ENCODE data around the gene SLC29A3.
A peak's percentile ranks its signal among the peaks of the same experiment; 100 is the strongest.

The SLC29A3 gene

DNA sequence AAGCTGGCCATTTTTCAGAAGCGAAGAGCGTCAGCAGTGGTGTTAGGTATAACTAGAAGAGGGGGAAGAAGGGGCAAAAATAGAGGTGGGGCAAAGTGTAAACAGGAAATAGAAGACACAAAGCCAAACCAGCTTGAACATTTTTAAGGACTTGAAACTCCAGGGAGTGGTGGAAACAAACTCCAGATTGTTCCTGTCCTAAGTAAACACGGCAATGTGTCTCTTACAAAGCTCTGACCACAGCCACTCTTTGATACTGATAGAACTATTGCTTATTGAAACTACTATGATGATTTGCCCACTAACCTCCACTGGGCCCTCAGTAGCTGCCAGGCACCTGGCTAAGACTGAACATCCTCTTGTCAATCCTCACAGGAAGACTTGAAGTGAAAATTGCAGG is 56.9 kb downstream of the SLC29A3 start:
- DNase-seq: no peak

DNA sequence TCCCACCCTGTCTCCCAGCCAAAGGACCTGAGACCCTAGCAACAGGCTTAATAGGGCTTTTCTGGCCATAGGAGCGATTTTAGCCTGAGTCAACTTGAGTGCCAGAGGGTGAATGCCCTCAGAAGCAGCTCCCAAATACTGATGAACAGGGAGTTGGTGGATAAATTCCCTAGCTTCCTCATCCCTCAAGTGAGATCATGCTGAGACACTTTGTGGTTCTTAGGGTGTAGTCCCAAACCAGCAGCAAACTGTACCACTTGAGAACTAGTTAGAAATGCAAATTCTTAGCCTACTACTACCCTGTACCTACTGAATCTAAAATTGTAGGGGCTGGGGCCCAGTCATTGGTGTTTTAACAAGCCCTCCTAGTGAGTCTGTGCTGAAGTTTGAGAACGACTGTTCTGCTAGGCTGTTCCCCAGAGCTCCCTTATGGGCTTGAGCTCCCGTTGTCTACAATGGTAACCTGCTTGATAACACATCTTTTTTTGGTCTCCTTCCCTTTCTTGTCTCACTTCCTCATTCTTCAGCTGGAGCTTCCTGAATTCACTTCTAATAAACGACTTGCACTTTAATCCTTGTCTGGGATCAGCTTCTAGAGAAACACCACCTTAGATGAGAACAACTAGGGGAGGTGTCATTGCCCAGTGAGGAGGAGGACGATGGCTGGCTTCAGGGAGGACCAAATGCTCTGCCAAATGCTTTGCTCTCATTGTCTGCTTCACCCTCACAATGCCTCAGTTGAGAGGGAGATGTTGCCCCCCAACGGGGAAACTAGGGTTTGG is 59.5 kb downstream of the SLC29A3 start:
- DNase-seq: no peak

DNA sequence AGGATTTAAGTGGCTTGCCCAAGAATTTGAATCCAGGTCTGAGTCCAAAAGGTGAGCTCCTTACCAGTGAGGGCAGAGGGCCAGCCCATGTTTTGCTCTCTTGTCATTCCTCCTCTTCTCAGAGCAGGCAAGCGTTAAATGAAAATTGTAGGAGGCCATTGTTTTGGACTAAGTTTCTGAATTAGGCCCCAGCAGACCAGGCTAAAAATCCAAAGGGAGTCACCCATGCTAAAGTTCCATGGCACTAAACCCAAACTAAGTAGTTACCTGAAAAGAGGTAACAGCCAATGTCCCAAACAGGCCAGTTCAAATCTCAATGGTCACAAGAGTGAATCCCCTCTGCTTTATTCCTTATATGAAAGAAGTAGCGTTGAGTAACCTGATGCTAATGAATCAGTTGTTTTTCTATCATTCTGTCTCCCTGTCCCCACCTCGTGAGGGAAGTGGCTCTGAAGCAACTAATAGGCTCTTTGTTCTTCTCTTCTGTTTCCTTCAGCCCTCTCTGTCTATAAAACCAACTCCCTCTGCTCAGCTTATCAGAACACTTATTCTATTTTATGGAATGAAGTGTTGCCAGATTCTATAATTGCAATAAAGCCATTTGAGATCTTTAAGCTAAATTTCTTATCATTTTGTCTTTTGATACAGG is 60.2 kb downstream of the SLC29A3 start:
- DNase-seq: no peak

DNA sequence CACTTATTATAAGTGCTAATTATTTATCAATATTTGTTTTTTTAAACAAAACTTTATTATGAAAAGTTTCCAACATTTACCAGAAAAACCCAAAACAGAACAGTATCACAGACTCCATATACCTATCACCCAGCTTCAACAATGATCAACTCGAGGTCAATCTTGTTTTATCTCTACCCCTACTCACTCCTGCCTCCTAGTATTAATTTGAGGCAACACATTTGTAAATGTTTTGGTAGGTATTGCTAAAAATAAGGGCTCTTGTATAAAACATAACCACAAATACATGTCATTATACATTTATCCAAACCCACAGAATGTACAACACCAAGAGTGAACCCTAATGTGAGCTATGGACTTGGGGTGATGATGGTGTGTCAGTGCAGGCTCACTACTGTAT is 61.8 kb downstream of the SLC29A3 start:
- no peak for DNase-seq

DNA sequence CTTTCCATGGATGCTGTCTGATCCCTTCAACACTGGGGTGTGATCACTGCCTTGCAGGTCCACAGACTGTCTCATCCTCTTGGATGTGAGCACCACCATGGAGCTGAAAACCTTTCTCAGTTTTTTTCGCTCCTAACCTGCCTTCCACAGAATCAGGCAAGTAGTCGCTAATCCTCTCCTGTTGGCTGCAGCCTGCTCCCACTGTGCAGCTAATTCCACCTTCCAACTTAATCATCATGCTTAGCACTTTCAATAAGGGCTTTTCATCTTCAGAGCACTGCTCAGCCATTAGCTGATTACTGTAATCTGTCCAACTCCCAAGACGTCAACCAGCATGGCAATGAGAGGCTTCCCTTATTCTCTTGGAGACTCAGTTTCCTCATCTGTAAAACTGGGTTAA is 62.6 kb downstream of the SLC29A3 start:
- no peak for DNase-seq

DNA sequence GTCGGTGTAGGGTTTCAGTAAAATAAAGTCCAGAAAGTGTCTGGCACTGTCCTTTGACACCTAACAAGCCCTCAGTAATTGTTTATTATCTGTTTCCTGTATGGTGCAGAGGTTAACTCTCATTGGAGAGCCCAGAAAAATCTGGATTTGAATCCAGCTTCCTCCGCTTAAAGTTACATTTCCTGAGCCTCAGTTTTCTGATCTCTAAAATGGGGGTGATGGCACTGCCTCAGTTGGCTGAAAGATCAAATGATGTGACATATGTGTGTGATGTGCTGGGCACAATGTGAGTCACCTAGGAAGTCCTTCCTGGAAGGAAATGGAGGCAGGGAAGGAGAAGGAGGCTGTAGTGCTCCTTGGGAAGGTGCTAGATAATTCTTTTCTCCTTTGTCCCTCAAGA is 63.0 kb downstream of the SLC29A3 start:
- no peak for DNase-seq

DNA sequence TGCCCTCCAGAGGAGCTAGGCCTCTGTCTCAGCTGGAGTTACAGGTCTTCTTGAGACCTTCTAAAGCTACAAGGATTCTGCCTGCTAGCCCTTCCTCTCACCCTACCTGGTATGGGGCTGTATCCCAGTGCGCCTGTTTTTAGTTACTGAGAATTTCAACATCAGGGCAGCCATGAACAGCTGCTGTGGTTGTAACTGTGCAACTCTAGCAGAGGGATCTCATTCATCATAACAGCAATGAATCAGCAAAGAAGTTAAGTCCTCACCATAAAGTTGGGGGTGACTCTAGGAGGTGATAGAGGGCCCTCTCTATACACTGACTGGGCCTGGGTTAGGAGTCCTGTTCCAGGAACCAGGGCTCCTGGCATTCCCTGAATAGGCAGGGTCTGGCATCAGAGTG is 63.7 kb downstream of the SLC29A3 start:
- no peak for DNase-seq

DNA sequence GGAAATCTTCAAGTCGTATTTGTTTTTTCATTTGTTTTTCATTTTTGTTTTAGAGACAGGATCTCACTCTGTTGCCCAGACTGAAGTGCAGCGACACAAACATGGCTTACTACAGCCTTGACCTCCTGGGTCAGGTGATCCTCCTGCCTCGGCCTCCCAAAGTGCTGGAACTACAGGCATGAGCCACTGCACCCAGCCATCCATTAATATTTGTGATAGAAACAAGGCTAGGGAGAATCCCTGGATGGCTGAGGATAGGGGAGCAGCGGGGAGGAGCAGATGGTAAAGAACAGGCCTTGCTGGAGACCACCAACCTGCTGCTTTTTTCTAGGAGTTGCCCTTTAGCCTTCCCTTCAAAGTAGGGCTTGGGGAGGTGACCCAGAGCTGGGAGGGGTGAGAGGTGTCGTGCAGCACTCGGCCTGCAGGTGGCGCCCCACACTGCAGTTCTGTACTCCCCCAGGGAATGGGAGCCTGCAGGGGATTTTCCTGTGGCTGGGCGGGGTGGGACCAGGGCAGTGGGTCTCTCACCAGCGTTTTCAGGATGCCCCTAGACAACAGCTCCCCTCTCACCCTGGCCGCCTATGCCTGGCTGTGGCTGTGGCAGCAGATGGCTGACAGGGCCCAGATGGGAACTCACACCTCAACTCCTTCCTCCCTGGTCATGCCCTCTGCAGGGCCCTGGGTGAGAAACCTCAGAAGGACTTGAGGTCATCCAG is 65.1 kb downstream of the SLC29A3 start:
- DNase-seq: peak; percentile 67 to 74

DNA sequence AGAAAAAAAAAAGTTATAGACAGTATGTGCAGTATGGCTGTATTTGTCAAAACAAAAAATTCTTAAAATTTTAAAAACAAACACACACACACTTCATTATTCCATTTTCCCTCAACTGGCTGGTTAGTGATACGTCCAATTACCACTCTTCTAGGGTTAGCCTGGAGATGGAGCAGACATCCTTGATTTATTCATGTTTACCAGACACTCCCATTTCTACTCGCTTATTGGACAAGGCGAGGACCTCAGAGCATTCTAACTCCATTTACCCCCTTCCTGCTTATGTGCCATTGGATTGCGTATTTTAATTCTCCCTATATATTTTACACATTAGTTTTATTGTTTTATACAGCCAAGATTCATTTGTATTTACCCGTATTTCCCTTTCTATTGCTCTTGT is 69.1 kb downstream of the SLC29A3 start:
- DNase-seq: no peak

DNA sequence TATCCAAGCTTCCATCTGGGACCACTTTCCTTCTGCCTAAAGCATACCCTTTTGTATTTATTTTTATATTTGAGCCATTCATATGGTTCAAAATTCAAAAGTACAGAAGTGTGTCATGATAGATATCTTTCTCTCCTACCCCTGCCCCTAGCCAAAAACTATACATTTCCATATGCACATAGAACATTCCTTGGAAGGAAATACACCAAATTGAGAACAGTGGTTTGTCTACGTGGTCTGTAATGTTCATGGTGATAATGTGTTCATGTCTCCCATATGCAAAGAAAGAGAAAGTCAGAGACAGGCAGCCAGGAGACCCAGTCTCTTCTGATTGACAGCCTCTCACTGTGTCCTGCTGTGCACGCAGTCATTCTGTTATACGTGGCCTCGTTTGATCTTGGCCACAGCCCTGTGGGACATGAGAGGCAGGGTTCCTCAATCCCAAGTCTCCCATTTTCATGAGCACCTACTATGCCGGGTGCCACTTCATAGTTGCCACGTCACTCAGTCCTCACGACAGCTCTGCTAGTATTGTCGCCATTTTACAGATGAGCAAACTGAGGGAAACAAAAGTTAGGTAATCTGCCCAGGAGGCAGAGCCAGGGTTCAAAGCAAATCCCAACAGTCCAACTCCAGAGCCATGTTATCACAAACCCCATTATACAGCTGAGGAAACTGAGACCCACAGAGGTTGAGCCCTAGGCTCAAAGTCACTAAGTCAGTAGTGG is 69.7 kb downstream of the SLC29A3 start:
- DNase-seq: no peak

DNA sequence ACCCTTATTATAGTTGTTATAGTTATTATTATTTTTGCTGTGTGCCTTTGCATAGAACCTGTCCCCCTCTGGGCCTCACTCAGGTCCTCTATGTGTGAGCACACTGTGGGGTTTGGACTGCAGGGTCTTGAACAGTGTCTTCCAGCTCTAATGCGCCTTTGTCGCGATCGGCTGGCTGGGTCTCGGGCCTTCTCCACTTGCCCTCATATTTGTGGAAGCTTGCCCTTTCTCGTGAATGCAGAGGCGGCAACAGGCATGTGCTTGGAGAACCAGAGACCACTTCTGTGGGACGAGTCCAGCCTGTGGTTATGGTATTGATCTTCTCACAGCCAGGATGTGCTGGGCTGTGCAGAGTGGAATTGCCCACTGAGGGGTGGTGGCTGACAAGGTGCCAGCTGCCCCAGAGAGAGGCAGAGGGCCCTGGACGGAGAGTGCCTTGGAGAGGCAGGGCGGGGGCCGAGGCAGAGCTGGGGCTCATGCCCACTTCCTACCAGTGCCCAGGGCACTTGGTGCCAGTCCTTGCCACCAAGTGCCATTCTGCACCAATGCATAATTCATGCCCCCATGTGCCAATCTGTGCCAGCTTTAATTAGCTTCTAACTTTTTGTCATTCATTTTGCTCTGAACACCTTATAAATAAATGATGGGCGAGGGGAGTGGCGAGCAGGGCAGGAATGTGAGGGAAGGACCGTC is 70.9 kb downstream of the SLC29A3 start:
- no peak for DNase-seq

DNA sequence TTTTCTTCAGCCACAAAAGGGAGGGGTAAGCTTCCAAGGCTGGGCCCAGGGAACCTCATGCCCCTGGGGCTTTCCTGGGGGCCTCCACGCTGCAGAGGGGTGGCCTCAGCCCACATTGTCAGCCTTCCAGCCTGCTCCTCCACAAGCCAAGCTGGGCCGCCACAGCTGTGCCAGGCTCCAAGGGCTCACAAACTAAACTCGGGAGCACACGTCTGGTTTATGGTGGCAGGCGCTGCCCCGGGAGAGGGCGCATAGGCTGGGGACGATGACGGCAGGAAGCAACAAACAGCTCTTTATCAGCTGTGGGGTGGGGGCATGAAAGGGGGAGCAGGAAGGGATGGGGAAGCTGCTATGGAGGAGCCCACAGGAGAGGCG is 71.4 kb downstream of the SLC29A3 start:
- no peak for DNase-seq

DNA sequence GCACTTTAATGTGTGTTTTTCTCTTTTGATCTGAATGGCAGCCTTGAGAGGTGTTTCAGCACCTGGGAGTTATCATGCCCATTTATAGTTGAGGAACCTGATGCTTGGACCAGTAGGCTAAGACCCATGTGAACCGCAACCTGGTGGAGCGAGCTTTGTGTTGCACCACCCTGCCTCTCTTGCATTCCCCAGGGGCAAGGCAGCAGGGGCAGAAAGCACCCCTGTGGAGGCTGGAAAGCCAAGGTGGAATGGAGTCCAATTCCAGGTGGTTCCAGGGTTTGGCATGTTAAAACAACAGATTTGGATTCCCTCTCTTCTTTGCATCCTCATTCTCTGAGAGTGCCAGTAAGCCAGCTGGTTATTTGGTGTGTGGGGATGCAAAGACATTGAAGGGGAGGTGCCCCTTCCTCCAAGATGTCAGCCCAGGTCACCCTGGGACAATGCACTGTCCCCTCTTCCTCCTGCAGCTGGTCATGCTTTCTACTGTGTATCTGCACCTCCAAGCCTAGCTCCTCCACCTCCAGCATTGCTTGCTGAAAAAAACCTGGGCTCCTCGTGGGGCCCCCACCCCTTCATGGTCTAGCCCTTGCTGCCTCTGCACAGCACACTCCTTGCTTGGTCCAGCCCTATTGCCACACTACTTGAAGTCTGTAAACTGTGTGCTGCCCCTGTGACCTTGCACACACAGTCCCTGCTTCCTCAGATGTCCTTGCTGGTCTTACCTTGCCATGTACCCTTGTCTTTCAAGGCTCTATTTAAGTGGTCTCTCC is 72.0 kb downstream of the SLC29A3 start:
- DNase-seq: no peak

DNA sequence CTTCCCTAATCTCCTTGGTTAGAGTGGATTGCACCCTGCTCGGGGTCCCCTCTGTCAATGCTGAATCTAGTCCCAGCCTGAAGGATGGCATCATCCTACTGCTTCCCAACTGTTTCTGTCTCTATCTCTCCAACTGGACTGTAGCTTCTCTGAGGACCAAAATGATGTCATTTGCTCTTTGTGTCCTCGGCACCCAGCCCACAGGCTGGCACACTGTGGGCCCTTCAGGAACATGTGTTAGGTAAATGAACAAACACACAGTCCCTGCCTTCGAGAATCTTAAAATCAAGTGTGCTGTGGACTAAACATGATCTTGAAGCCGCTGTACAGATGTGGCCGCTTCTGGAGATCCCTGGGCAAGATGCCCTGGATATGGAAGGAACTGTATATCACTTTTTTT is 72.6 kb downstream of the SLC29A3 start:
- DNase-seq: no peak

DNA sequence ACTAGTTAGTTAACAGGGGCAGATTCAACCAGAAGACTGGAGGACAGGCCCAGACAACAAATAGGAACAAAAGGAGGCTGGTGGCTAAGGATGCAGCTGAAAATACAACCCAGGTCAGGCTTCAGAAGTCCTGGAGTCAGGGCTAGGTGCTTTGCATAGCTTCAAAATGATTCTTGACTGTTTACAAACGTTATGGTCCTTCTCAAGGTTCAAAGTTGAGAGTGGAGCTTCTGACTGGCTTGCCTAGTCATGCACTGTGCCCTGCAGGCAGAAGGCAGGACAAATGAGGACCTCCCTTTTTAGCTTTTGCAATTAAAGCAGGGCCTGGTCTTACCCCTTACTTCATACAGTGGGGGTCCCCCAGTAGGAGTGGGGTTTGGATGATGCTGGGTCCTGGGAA is 73.2 kb downstream of the SLC29A3 start:
- no peak for DNase-seq

DNA sequence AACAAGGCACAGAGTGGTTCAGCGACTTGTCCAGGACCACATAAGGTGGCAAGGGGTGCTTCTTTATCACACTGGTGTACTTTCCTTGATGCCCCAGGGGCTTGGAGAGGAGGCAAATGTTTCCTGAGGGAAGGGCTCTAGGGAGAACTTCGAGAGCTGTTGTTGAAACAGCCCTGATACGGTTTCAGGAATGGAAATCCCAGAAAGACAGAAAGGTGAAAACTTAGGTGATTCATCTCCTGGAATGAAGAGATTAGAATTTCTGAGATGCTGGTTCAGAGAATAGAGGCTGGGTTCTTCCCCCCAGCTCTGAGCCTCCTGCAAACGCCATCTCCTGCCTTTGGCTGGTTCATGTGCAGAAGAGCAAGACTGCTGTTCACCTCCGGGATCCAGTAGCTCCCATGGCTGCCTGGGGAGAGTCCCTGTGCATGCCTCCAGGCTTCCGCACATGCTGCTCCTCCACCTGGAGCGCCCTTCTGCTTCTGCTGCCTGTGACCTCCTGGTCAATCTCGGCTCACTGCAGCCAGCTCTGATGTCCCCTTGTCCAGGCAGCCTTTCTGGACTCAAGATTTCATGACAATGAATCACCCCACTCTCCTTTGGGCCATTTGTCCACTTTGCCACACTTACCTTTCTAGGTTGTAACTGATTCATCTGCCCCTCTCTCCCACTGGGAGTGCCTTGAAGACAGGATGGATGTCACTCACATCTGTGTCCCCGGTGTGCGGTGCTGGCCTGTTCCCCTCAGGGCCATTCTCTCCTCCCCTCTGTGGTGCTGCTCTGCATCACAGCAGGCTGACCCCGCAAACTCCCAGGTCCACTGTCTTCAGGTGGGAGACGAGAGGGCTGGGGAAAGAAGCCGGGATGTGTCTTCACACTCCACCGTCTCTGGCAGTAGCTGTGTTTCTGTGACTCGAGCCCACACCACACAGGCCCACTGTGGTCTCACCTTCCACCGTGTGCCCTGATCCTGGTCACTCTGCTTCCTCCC is 74.0 kb downstream of the SLC29A3 start:
- no peak for DNase-seq

DNA sequence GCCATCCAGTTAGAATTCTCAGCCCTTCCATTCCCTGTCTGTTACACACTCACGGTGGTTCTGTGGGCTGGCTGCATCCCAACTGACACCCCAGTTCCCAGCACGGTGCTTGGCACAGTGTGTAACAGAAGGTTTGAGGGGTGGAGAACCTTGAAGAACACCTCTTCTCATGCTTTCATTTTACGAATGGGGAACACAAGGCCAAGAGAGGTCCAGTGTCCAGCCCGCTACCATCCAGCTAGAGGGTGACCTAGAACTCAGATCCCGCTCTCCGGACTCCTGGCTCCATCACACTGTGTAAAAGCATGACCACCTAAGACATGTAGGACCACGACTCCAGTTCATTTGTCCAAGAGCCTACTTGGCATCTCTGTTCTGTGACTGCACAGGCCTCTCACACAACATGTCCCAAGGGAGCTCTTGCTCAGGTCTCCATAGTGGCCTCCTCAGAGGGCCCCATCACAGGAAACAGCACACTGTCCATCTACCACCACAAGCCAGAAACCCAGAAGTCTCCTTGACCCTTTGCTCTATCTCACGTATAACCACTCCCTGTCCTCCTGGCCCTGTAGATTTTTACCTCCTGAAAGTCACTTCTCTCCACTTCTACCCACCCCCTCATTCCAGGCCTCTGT is 74.9 kb downstream of the SLC29A3 start:
- DNase-seq: no peak

DNA sequence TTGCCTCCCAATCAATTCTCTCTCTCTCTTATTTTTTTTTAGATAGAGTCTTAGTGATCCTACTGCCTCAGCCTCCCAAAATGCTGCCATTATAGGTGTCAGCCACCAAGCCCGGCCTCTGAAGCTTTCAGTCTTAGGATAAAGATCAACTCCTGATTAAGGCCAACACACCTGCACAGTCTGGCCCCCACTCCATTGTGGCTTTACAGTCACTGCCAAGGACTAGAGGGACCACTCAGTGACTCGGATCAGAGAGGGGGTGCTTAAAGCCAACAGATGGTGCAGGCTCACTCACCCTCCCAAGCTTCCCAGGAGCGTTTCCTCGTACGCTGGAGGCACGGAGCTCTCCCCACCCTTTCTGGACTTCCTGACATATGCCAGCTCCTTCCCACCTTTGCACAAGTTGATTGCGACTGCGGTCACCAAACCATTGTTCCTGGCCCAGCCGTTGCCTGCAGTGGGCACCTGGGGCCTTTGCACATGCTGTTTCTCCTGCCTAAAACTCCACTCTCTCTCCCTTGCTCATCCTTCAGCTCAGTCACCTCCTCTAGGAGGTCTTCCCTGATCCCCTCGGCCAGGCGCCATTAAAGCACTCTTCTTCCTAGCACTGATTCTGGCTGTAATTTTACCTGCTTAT is 76.0 kb downstream of the SLC29A3 start:
- DNase-seq: no peak

DNA sequence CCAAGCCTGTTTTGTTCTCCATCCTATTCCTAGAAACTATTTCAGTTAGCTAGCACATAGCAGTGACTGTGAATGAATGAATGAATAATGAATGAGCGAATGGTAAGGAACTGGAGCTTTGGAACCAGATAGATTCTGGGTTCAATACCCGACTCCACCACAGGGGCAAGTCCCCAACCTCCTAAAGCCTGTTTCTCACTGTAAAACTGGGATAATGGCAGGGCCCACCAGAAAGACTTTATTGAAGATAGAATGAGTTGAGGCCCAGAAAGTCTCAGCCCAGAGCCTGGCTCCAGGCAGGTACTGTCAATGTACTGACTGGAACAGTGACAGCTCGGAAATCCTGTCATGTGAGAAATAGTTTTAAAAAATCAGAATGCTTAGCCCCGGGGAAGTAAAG is 76.6 kb downstream of the SLC29A3 start:
- DNase-seq: no peak
